HEK293T (cell line): Measurements from ENCODE around the gene HAVCR2.

Experiments
- ARNT ChIP-seq: fragments of 450-650 bp; IDR thresholded peaks from 2 replicates; pipeline ENCODE4 v1.6.1; 2017; ENCODE audit warnings: mild to moderate bottlenecking
- CTBP1 ChIP-seq: fragments of 450-650 bp; IDR thresholded peaks from 2 replicates; pipeline ENCODE4 v1.6.1; 2016; ENCODE audit warnings: borderline replicate concordance
- FOXM1 ChIP-seq: fragments of 450-650 bp; IDR thresholded peaks from 2 replicates; pipeline ENCODE4 v1.6.1; 2017; ENCODE audit warnings: mild to moderate bottlenecking, borderline replicate concordance
- HDGF ChIP-seq: fragments of 450-650 bp; IDR thresholded peaks from 2 replicates; pipeline ENCODE4 v1.6.1; 2017; ENCODE audit warnings: antibody characterized with exemption, borderline replicate concordance

DNA sequence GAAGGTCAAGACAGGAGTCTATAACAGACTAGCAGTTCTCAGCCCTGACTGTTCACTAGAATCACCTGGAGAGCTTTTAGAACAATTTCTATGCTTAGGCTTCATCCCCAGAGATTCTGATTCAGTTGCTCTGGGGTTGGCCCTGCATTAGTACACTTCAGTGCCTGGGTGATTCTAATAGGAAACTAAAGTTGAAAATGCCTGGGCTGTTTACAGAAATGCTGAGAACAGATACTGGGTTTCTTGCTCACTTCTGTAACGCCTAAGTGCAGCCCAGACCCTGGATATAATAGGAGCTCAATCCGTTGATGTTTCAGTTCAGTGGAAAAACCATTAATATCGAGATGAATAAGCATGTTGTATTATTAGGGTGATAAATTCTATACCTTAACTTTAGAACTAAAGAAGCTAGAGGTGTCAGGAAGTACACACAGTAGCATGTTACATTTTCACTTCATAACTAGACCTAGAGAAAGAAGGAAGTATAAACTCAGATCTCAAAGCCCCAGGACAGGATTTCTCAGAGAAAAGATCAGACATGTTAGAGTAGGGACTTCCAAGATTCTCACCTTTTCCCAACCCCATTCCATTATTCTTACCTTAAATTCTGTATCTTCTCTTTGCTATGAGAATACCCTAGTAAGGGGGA is 20.4 kb downstream of the HAVCR2 start:
- TF ChIP-seq CTBP1 = no peak
- TF ChIP-seq HDGF = no peak
- TF ChIP-seq ARNT = no peak
- TF ChIP-seq FOXM1 = no peak
